WTC11 (cell line): Measurements from ENCODE around the gene CCDC167. TPM values are rescaled to one million over a fixed set of nuclear protein-coding genes. Genes with fewer than 3 reads are reported as not detected.
A peak's percentile ranks its signal among the peaks of the same experiment; 100 is the strongest.

Experiments
- ATAC-seq: fragments of 200-7000 bp; cut with Tn5 transposase; 2 replicates; pipeline ENCODE4 v1.10.0; 2021; ENCODE audit warnings: mild to moderate bottlenecking, moderate library complexity
- CTCF ChIA-PET: fragments of 300-600 bp; sonication (Branson Sonifier 250); formaldehyde crosslinking; loops from one replicate; lab custom pipeline; 2021; ENCODE audit warnings: antibody characterized with exemption; lab: Charles Lee
- POLR2A ChIA-PET: fragments of 350-600 bp; sonication (Branson Sonifier 250); formaldehyde crosslinking; loops from one replicate; lab custom pipeline; 2021; ENCODE audit warnings: antibody characterized with exemption; lab: Charles Lee
- DNase-seq: peaks from one replicate; pipeline ENCODE4 v3.0.0; 2021; ENCODE audit warnings: low spot score
- H3K27ac Mint-ChIP-seq: 2 replicates; pipeline ENCODE4 v1.8.0; 2021; ENCODE audit warnings: mixed read lengths
- H3K27me3 Mint-ChIP-seq: 2 replicates; pipeline ENCODE4 v1.8.0; 2021; ENCODE audit warnings: low read depth, mild to moderate bottlenecking, moderate library complexity, mixed read lengths
- H3K36me3 Mint-ChIP-seq: 2 replicates; pipeline ENCODE4 v1.8.0; 2021; ENCODE audit warnings: mixed read lengths
- H3K4me1 Mint-ChIP-seq: 2 replicates; pipeline ENCODE4 v1.8.0; 2022; ENCODE audit warnings: mixed read lengths
- H3K4me3 Mint-ChIP-seq: 2 replicates; pipeline ENCODE4 v1.8.0; 2021; ENCODE audit warnings: mild to moderate bottlenecking, moderate library complexity, mixed read lengths
- H3K9me3 Mint-ChIP-seq: 2 replicates; pipeline ENCODE4 v1.8.0; 2021; ENCODE audit warnings: mixed read lengths
- ATF6 ChIP-seq: sonication (generic); formaldehyde crosslinking; IDR thresholded peaks from 2 replicates; pipeline ENCODE4 v1.8.1; 2023; ENCODE audit warnings: mild to moderate bottlenecking, missing genetic modification reagents
- ELF4 ChIP-seq: sonication (generic); formaldehyde crosslinking; IDR thresholded peaks from 2 replicates; pipeline ENCODE4 v1.8.1; 2022; ENCODE audit warnings: low read depth, mild to moderate bottlenecking, moderate library complexity, missing genetic modification reagents
- EMX1 ChIP-seq: fragments of 250-450 bp; sonication (Bioruptor Pico); IDR thresholded peaks from 2 replicates; pipeline ENCODE4 v1.8.0; 2021; ENCODE audit warnings: mild to moderate bottlenecking
- FOXK1 ChIP-seq: sonication (generic); formaldehyde crosslinking; IDR thresholded peaks from 2 replicates; pipeline ENCODE4 v1.8.0; 2022; ENCODE audit warnings: mild to moderate bottlenecking, moderate library complexity, missing genetic modification reagents
- FOXP4 ChIP-seq: sonication (generic); formaldehyde crosslinking; IDR thresholded peaks from 2 replicates; pipeline ENCODE4 v1.8.0; 2022; ENCODE audit warnings: mild to moderate bottlenecking, missing genetic modification reagents
- GABPB1 ChIP-seq: sonication (generic); formaldehyde crosslinking; IDR thresholded peaks from 2 replicates; pipeline ENCODE4 v1.8.1; 2023; ENCODE audit warnings: mild to moderate bottlenecking, missing genetic modification reagents
- IRF1 ChIP-seq: sonication (generic); formaldehyde crosslinking; IDR thresholded peaks from 2 replicates; pipeline ENCODE4 v1.8.0; 2023; ENCODE audit warnings: missing genetic modification reagents
- MYBL2 ChIP-seq: sonication (generic); formaldehyde crosslinking; IDR thresholded peaks from 2 replicates; pipeline ENCODE4 v1.8.1; 2023; ENCODE audit warnings: mild to moderate bottlenecking, moderate library complexity, missing genetic modification reagents
- NR1H2 ChIP-seq: sonication (generic); formaldehyde crosslinking; IDR thresholded peaks from 2 replicates; pipeline ENCODE4 v1.9.0; 2021; ENCODE audit warnings: mild to moderate bottlenecking, moderate library complexity, missing genetic modification reagents
- PRRX2 ChIP-seq: fragments of 250-450 bp; sonication (Bioruptor Pico); IDR thresholded peaks from 2 replicates; pipeline ENCODE4 v1.8.0; 2021; ENCODE audit warnings: mild to moderate bottlenecking
- SMAD3 ChIP-seq: sonication (generic); formaldehyde crosslinking; IDR thresholded peaks from 2 replicates; pipeline ENCODE4 v1.8.0; 2022; ENCODE audit warnings: missing genetic modification reagents, mild to moderate bottlenecking, borderline replicate concordance
- TCF7 ChIP-seq: sonication (generic); formaldehyde crosslinking; IDR thresholded peaks from 2 replicates; pipeline ENCODE4 v1.8.0; 2022; ENCODE audit warnings: mild to moderate bottlenecking, low read depth, missing genetic modification reagents, moderate library complexity
- TEAD1 ChIP-seq: sonication (generic); formaldehyde crosslinking; IDR thresholded peaks from 2 replicates; pipeline ENCODE4 v1.8.0; 2022; ENCODE audit warnings: mild to moderate bottlenecking, missing genetic modification reagents
- ZBTB43 ChIP-seq: sonication (generic); formaldehyde crosslinking; IDR thresholded peaks from 2 replicates; pipeline ENCODE4 v1.8.1; 2023; ENCODE audit warnings: mild to moderate bottlenecking, missing genetic modification reagents
- ZNF138 ChIP-seq: sonication (generic); formaldehyde crosslinking; conservative IDR thresholded peaks from 2 replicates; pipeline ENCODE4 v1.8.1; 2022; ENCODE audit warnings: mild to moderate bottlenecking, moderate library complexity, missing genetic modification reagents
- ZNF232 ChIP-seq: sonication (generic); formaldehyde crosslinking; IDR thresholded peaks from 2 replicates; pipeline ENCODE4 v1.8.0; 2022; ENCODE audit warnings: mild to moderate bottlenecking, missing genetic modification reagents
- ZNF396 ChIP-seq: fragments of 250-450 bp; sonication (Bioruptor Pico); IDR thresholded peaks from 2 replicates; pipeline ENCODE4 v1.8.0; 2021; ENCODE audit warnings: mild to moderate bottlenecking, moderate library complexity, borderline replicate concordance
- total RNA-seq: library from RNA; stranded (reverse); gene quantifications from 3 replicates; pipeline ENCODE4 v1.2.3, GENCODE V29; 2021
- TF ChIP-seq, protein P1 (sequence below): sonication (generic); formaldehyde crosslinking; IDR thresholded peaks from 2 replicates; pipeline ENCODE4 v1.8.1; 2023; ENCODE audit warnings: mild to moderate bottlenecking, moderate library complexity, missing genetic modification reagents
- TF ChIP-seq, protein P2 (sequence below): sonication (generic); formaldehyde crosslinking; IDR thresholded peaks from 2 replicates; pipeline ENCODE4 v1.8.1; 2023; ENCODE audit warnings: mild to moderate bottlenecking, missing genetic modification reagents, moderate library complexity
- TF ChIP-seq, protein P3 (sequence below): sonication (generic); formaldehyde crosslinking; IDR thresholded peaks from 2 replicates; pipeline ENCODE4 v1.8.1; 2022; ENCODE audit warnings: low read depth, mild to moderate bottlenecking, moderate library complexity, missing genetic modification reagents, borderline replicate concordance
- TF ChIP-seq, protein P4 (sequence below): fragments of 250-450 bp; sonication (Bioruptor Pico); IDR thresholded peaks from 2 replicates; pipeline ENCODE4 v1.9.0; 2021; ENCODE audit warnings: mild to moderate bottlenecking, borderline replicate concordance

The CCDC167 gene
- total RNA-seq, 1 experiment from 2014 or later = 19.1 TPM

GRCh38 chr6:37535759-37536490 is 36.2 kb upstream of the CCDC167 start (continued):
- TF ChIP-seq FOXP4 (0 out of 2 replicates have a peak, but pooled peaks have one; percentile 14), IRF1 (CRISPR knock-in tag) (0 out of 2 replicates have a peak, but pooled peaks have one; percentile 17), PRRX2 (no peak), MYBL2 (CRISPR knock-in tag) (no peak), NR1H2 (no peak), FOXK1 (CRISPR knock-in tag) (peak; percentile 33; the same call in 1 of the 2 replicates), ZNF138 (no peak), ZNF232 (CRISPR knock-in tag) (no peak), GABPB1 (CRISPR knock-in tag) (no peak), ZBTB43 (CRISPR knock-in tag) (no peak)
- TF ChIP-seq, protein P1, sequence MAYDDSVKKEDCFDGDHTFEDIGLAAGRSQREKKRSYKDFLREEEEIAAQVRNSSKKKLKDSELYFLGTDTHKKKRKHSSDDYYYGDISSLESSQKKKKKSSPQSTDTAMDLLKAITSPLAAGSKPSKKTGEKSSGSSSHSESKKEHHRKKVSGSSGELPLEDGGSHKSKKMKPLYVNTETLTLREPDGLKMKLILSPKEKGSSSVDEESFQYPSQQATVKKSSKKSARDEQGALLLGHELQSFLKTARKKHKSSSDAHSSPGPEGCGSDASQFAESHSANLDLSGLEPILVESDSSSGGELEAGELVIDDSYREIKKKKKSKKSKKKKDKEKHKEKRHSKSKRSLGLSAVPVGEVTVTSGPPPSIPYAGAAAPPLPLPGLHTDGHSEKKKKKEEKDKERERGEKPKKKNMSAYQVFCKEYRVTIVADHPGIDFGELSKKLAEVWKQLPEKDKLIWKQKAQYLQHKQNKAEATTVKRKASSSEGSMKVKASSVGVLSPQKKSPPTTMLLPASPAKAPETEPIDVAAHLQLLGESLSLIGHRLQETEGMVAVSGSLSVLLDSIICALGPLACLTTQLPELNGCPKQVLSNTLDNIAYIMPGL (CRISPR knock-in tag) = 0 out of 2 replicates have a peak, but pooled peaks have one; percentile 7
- TF ChIP-seq, protein P2, sequence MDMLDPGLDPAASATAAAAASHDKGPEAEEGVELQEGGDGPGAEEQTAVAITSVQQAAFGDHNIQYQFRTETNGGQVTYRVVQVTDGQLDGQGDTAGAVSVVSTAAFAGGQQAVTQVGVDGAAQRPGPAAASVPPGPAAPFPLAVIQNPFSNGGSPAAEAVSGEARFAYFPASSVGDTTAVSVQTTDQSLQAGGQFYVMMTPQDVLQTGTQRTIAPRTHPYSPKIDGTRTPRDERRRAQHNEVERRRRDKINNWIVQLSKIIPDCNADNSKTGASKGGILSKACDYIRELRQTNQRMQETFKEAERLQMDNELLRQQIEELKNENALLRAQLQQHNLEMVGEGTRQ (CRISPR knock-in tag) = no peak

- POLR2A ChIA-PET = interaction anchor here (0.9 to 1.5 kb wide), 4 partner anchors 12 to 36 kb away, joined by 3 to 8 read pairs (median 4); partner anchors contain the start of gene CCDC167
- DNase-seq (no peak), ATAC-seq (peak; percentile 2; the same call in 1 of the 2 replicates)
- H3K27ac Mint-ChIP-seq = no peak overlapping the region
- peak overlapping the region; percentile 77 for H3K4me3 Mint-ChIP-seq
- CTCF ChIA-PET = interaction anchor here (0.6 to 7.7 kb wide), 23 partner anchors 9 to 170 kb away, joined by 3 to 140 read pairs (median 5); no protein-coding TSS in a partner anchor
- H3K9me3 Mint-ChIP-seq = no peaks in the 10 kb centered on the region; the same call in 1 of the 2 replicates
- peaks cover 66% of the 10 kb centered on the region for H3K27me3 Mint-ChIP-seq
- H3K4me1 Mint-ChIP-seq = peaks cover 36% of the 10 kb centered on the region
- no peaks in the 10 kb centered on the region for H3K36me3 Mint-ChIP-seq
- TF ChIP-seq, protein P3, sequence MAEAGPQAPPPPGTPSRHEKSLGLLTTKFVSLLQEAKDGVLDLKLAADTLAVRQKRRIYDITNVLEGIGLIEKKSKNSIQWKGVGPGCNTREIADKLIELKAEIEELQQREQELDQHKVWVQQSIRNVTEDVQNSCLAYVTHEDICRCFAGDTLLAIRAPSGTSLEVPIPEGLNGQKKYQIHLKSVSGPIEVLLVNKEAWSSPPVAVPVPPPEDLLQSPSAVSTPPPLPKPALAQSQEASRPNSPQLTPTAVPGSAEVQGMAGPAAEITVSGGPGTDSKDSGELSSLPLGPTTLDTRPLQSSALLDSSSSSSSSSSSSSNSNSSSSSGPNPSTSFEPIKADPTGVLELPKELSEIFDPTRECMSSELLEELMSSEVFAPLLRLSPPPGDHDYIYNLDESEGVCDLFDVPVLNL (CRISPR knock-in tag) = no peak
- no peak for TF ChIP-seq EMX1 (CRISPR knock-in tag)
- TF ChIP-seq SMAD3 (CRISPR knock-in tag) = no peak
- TF ChIP-seq, protein P4, sequence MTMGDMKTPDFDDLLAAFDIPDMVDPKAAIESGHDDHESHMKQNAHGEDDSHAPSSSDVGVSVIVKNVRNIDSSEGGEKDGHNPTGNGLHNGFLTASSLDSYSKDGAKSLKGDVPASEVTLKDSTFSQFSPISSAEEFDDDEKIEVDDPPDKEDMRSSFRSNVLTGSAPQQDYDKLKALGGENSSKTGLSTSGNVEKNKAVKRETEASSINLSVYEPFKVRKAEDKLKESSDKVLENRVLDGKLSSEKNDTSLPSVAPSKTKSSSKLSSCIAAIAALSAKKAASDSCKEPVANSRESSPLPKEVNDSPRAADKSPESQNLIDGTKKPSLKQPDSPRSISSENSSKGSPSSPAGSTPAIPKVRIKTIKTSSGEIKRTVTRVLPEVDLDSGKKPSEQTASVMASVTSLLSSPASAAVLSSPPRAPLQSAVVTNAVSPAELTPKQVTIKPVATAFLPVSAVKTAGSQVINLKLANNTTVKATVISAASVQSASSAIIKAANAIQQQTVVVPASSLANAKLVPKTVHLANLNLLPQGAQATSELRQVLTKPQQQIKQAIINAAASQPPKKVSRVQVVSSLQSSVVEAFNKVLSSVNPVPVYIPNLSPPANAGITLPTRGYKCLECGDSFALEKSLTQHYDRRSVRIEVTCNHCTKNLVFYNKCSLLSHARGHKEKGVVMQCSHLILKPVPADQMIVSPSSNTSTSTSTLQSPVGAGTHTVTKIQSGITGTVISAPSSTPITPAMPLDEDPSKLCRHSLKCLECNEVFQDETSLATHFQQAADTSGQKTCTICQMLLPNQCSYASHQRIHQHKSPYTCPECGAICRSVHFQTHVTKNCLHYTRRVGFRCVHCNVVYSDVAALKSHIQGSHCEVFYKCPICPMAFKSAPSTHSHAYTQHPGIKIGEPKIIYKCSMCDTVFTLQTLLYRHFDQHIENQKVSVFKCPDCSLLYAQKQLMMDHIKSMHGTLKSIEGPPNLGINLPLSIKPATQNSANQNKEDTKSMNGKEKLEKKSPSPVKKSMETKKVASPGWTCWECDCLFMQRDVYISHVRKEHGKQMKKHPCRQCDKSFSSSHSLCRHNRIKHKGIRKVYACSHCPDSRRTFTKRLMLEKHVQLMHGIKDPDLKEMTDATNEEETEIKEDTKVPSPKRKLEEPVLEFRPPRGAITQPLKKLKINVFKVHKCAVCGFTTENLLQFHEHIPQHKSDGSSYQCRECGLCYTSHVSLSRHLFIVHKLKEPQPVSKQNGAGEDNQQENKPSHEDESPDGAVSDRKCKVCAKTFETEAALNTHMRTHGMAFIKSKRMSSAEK = no peak
- TF ChIP-seq ATF6 = no peak
- no peak for TF ChIP-seq TEAD1 (CRISPR knock-in tag)
- no peak for TF ChIP-seq ZNF396
- no peak for TF ChIP-seq ELF4 (CRISPR knock-in tag)
- no peak for TF ChIP-seq TCF7
- TF ChIP-seq ZNF138 = no peak
Measured at GRCh38 chr6:37535428-37535758, 35.7 kb upstream of the CCDC167 start.
